Stimulated activated CD8-positive, alpha-beta memory T cell treated with anti-CD3 and anti-CD28 coated beads, Interleukin-4, amount 100 ng/mL, for 1 hour (primary cell): Measurements from ENCODE around the gene ALDH3A1.
A peak's percentile ranks its signal among the peaks of the same experiment; 100 is the strongest.
"Not testable (repeated sequence)": the region's sequence is repeated elsewhere in the genome, so short reads cannot be mapped to it uniquely, and the experiment has no call there.

Experiments used
- DNase-seq, 2 donors: peaks; one replicate each; pipeline ENCODE4 v3.0.0-alpha.2; 2020; ENCODE audit warnings: low read depth in 2 of 2, low spot score in 1 of 2

ALDH3A1 gene

GRCh38 chr17:19747829-19748806 lies at the start of gene ALDH3A1:
TSS of gene ALDH3A1 (minus strand) at chr17:19748298. CDS start at chr17:19745129, 3,169 bp downstream.
- no peak for DNase-seq

- DNase-seq: no peak
Measured at GRCh38 chr17:19796457-19796856, 48.4 kb upstream of the ALDH3A1 start.

DNA sequence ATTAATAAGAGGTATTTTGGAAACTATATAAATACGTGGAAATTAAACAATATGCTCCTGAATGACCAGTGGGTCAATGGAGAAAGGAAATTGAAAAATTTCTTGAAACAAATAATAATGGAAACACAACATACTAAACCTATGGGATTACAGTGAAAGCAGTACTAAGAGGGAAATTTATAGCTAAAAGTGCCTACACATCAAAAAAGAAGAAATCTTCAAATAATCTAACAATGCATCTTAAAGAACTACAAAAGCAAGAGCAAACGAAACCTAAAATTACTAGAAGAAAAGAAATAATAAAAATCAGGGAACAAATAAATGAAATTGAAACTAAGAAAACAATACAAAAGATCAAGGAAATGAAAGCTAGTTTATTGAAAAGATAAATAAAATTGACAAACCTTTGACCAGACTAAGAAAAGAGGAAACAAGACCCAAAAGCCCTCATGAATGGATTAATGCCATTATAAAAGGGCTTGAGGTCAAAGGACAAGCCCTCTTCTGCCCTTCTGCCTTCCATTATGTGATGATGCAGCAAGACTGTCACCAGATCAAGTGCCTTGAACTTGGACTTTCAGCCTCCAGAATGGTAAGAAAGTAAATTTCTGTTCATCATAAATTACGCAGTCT lies 43.9 kb upstream of the ALDH3A1 start:
- DNase-seq: no peak

- DNase-seq: no peak
Measured at GRCh38 chr17:19787733-19788357, 39.7 kb upstream of the ALDH3A1 start.

GRCh38 chr17:19785854-19786253 lies 37.8 kb upstream of the ALDH3A1 start:
- no peak for DNase-seq

- no peak for DNase-seq
Measured at GRCh38 chr17:19781488-19782458, 33.7 kb upstream of the ALDH3A1 start.

GRCh38 chr17:19780846-19781245 lies 32.7 kb upstream of the ALDH3A1 start:
- DNase-seq: no peak

GRCh38 chr17:19773534-19773933 lies 25.4 kb upstream of the ALDH3A1 start:
- DNase-seq: no peak

DNA sequence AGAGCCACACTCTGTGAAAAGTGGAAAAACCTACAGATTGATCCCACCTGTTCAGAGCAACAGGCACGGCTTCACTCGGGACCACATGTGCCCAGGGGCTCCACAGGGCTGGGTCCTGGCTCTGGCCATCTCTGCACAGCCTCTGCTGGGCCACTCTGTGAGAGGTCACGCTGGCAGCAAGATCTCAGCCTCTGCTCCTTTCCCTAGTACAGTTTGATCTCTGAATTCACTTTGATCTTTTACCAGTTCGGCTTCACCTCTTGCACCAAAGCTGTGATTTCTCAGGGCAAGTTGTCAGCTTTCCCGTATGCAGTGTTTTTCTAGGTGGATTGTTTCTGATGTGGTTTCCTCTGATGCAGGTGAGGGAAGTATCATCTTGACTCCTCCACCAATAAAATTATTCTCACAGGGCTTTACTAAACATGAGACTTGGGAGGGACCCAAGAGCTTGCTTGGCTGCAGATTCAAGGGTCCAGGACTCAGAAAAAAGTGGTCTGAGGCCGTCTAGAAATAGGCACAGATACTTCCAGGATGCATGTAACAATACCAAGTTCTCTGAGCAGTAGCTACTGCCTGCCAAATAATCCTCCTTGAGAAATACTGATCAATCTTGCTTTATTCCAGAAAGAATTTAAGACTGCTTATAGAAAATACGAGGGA lies 24.0 kb upstream of the ALDH3A1 start:
- no peak for DNase-seq

DNA sequence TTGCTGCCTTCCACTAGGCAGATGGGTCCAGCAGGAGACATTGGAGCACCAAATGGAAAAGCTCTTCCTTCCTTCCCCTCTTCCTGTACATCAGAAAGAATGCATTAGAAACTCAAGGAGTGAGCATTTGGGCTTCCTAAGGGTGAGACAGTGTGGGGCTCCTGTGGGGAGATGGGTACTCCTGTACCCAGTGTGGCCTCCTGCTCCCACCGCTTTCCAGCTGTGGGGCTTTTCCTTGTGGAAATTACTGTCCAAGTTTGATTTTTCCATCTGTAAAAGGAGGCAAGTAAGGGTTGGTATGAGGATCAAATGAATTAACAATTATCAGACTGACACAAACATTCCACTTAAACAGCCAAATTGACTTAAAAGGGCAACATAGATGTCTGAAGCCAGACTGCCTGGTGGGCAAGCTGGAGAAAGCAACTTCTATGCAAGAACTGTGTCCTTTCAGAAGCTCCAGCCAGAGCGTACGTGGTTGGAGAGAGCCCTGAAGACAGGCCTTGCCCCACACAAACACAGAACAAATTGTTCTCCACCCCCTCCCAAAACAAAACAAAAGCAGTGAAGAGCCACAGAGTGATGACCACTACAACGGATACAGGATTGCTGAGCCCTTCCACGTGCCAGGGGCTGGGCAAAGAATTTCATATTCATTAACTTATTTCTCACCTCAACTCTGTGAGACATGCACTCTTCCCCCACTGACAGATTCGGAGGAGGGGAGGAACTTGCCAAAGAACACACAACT lies 23.1 kb upstream of the ALDH3A1 start:
- DNase-seq: no peak

DNA sequence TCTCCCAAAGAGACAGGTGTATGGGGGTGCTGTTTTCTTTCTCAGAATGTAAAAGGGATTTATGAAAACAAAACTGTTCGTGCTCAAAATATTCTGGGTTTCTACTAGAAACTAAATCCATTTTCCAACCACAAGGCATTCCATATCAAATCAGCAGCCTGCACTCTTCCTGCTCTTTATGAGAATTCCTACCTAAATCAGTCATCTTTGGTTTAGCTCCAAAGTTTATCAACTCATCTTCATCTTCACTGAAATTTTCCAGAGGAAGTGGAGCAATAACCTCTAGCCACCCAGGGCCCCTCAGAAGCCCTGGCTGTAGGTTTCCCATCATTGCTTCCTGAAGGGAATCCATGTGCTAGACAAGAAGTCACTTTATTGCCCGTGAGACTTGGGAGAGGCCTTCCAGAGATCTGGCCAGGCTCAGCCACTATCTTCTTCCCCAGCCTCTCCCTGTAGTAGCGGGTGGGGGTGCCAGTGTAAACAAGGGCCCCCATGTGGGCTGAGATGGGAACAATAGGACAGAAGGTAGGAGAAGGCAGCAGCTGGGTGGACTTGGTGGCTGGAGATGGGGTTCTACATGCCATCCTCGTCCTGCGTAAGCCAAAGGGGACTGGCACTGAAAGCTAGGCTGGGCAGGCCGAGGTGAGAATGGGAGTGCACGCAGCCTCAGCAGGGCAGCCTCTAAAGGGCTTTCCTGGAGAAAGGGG lies 22.0 kb upstream of the ALDH3A1 start:
- no peak for DNase-seq

- no peak for DNase-seq
Measured at GRCh38 chr17:19768046-19768782, 20.1 kb upstream of the ALDH3A1 start.

- peak; percentile 58 to 67 for DNase-seq
Measured at GRCh38 chr17:19766421-19767270, 18.5 kb upstream of the ALDH3A1 start.

DNA sequence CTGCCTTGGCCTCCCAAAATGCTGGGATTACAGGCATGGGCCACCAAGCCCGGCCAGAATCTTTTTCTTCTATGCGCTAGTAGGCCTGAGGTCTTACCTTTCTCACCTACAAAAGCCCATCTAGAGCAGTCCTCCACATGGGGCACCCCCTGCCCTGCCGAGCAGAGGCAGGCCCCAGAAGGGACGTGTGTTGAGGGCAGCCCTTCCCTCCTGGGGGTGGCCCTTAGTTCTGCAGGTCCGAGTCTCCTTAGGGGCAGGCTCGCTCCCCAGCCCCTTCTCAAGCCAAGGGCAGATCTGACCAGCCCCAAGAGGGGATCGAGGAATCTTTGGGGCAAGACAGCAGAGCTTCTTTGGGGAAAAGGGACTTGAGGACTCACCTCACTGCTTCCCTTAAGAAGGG lies 17.9 kb upstream of the ALDH3A1 start:
- no peak for DNase-seq

DNA sequence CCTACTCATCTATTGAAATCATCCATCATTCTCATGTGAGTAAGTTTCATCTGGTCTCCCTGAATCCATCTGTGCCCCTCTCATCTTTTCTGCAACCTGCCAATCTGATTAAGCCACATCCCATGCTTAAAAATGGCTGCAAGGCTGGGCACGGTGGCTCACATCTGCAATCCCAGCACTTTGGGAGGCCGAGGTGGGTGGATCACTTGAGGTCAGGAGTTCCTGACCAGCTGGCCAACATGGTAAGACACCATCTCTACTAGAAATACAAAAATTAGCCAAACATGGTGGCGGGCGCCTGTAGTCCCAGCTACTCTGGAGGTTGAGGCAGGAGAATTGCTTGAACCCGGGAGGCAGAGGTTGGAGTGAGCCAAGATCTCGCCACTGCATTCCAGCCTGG lies 15.9 kb upstream of the ALDH3A1 start:
- DNase-seq: not testable (repeated sequence)

- DNase-seq: no peak
Measured at GRCh38 chr17:19763416-19763815, 15.3 kb upstream of the ALDH3A1 start.

GRCh38 chr17:19762515-19762961 lies 14.4 kb upstream of the ALDH3A1 start:
- peak; percentile 16 to 32 for DNase-seq
